Adrenal gland (tissue), 12 donors: ENCODE measurements around the gene EBF3. TPM values are rescaled to one million over a fixed set of nuclear protein-coding genes. Genes with fewer than 3 reads are reported as not detected.

Experiments used
- DNase-seq, 7 donors: peaks; one replicate each; pipeline ENCODE4 v3.0.0-alpha.2; 2019 to 2020
- H3K27ac ChIP-seq, 5 donors: fragments of 200-600 bp; sonication (generic) in 4 of 5; 1 replicate in 3 of 5; 2 replicates in 2 of 5; pipeline versions ENCODE4 v1.5.1 to v1.8.0; 2016 to 2020; ENCODE audit warnings: mild to moderate bottlenecking in 1 of 5
- H3K27me3 ChIP-seq: fragments of 200-600 bp; 2 replicates; pipeline ENCODE4 v1.8.0; 2021
- H3K36me3 ChIP-seq, 2 donors: fragments of 200-600 bp; replicated peaks in 1 of 2; 1 replicate in 1 of 2; 2 replicates in 1 of 2; pipeline versions ENCODE4 v1.5.1 to v1.8.0; 2018 to 2022
- H3K4me1 ChIP-seq, 2 donors: fragments of 200-600 bp; replicated peaks in 1 of 2; 1 replicate in 1 of 2; 2 replicates in 1 of 2; pipeline versions ENCODE4 v1.5.1 to v1.8.0; 2018 to 2021
- H3K4me3 ChIP-seq, 4 donors: fragments of 200-600 bp; sonication (generic) in 3 of 4; one replicate each; pipeline ENCODE4 v1.5.1; 2016 to 2018
- H3K9me3 ChIP-seq, 3 donors: fragments of 200-600 bp; sonication (generic) in 1 of 3; replicated peaks in 1 of 3; 1 replicate in 2 of 3; 2 replicates in 1 of 3; pipeline versions ENCODE4 v1.5.1 to v1.8.0; 2016 to 2021
- POLR2A ChIP-seq, 2 donors: fragments of 450-650 bp; IDR thresholded peaks; one replicate each; pipeline ENCODE4 v1.6.1; 2017; ENCODE audit warnings: antibody characterized with exemption in 2 of 2, mild to moderate bottlenecking in 2 of 2, moderate library complexity in 1 of 2
- WGBS, 4 donors: extraction: QIAGEN DNeasy Blood & Tissue Kit in 2 of 4; methylation state at CpG; one replicate each; pipeline versions ENCODE4 v1.1.5 to v1.1.7; 2013 to 2017; 5-methylcytosine and 5-hydroxymethylcytosine counted together
- intact Hi-C, 2 donors: fragments of 100-400 bp; cut with DNase I; formaldehyde crosslinking; loops; one replicate each; pipeline versions ENCODE4 v1.14.1 to v1.15.0; 2022 to 2023
- polyA plus RNA-seq, 3 donors: library from polyadenylated mRNA; stranded (reverse); fragments of 200-250 nt in 2 of 3; fragments of 350-450 nt in 1 of 3; fragmentation: Illumina TruSeq in 1 of 3; extraction: RNeasy Lipid Tissue Mini Kit (QIAGEN cat#74804) in 1 of 3; gene quantifications; one replicate each; pipeline ENCODE4 v1.2.3, GENCODE V29; 2013 to 2014
- total RNA-seq, 9 donors: library from RNA; depleted of rRNA in 4 of 9; stranded (reverse); fragments of >200 nt in 4 of 9; fragments of 120-200 nt in 1 of 9; fragmentation: NEBNext Ultra II Directional in 1 of 9; extraction: Animal tissue kit (Norgen Biotek cat#: 25700) in 1 of 9; gene quantifications; one replicate each; pipeline versions ENCODE4 v1.1.0 to v1.2.4, GENCODE V29; 2013 to 2023
- TF ChIP-seq, protein P1 (sequence below), 6 experiments: fragments of 450-650 bp in 4 of 6; fragments of 200-600 bp in 2 of 6; sonication (generic) in 1 of 6; IDR thresholded peaks; 1 replicate in 5 of 6; 2 replicates in 1 of 6; pipeline versions ENCODE4 v1.5.1 to v1.8.0; 2016 to 2021; ENCODE audit warnings: antibody characterized with exemption in 6 of 6, mild to moderate bottlenecking in 2 of 6, moderate library complexity in 1 of 6
- donor health status: healthy with polysubstance abuse.
- donor health status: Bipolar disorder and iron deficiency.
- donor health status: DM: yes; HTN: yes; CAD: no.
- donor health status: DM: no; HTN: no; CAD: no.
- donor health status: DM: no; HTN: no; CAD: no.
- donor health status: DM: yes; HTN: yes; CAD: no.

Gene EBF3
- total and polyA plus RNA-seq, 12 donors: 0.12 to 2.2 (median 0.53) TPM; not detected in 1

DNA sequence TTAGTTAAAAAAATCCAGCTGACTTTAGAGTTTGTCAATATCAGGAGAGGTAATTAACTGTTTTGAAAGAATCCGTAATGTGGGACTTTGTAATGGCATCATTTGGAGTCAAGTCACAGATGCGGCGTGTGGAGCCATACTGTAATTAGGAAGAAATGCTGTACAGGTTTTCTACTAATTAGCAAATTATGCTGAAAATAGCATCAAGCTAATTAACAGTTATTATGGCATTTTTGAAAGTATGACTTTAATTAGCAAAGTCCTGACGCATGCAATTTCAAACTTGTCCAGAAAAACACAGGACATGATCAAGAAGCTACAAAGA is 68.3 kb downstream of the EBF3 start:
- Histone ChIP-seq H3K27ac (no peak overlapping the region), H3K4me1 (no peaks in the 10 kb centered on the region), H3K4me3 (no peak overlapping the region), H3K9me3 (no peaks in the 10 kb centered on the region), H3K27me3 (peaks cover 46% of the 10 kb centered on the region), H3K36me3 (no peaks in the 10 kb centered on the region)
- no peak for DNase-seq
- intact Hi-C loops: no loop called here
- no peak for TF ChIP-seq POLR2A (IDR thresholded peaks at IDR 0.05)
- TF ChIP-seq, protein P1, sequence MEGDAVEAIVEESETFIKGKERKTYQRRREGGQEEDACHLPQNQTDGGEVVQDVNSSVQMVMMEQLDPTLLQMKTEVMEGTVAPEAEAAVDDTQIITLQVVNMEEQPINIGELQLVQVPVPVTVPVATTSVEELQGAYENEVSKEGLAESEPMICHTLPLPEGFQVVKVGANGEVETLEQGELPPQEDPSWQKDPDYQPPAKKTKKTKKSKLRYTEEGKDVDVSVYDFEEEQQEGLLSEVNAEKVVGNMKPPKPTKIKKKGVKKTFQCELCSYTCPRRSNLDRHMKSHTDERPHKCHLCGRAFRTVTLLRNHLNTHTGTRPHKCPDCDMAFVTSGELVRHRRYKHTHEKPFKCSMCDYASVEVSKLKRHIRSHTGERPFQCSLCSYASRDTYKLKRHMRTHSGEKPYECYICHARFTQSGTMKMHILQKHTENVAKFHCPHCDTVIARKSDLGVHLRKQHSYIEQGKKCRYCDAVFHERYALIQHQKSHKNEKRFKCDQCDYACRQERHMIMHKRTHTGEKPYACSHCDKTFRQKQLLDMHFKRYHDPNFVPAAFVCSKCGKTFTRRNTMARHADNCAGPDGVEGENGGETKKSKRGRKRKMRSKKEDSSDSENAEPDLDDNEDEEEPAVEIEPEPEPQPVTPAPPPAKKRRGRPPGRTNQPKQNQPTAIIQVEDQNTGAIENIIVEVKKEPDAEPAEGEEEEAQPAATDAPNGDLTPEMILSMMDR (IDR thresholded peaks at IDR 0.05): no peak
- WGBS, 4 donors: 87 to 98% (median 94%) methylated on average over 4 of the region's 4 CpGs

DNA sequence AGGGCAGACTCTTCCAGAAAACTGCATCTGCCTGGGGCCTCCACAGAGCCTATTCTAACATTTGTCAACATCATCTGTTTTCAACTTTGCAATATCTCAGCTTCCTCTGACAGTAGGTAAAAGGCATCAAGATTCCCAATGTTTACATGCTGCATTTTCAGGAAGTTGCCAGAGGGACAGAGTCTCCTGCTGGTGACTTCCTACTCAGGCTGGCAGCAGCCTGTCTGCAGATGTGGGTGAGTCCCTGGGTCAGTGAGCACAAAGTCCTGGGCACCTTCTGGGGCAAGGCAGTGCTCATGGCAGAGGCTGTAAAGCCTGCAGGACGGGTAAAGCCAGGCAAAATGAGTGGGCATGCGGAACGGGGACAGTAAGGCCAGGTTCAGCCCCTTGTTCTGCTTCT is 69.4 kb downstream of the EBF3 start:
- no peak for DNase-seq
- H3K4me1 ChIP-seq: no peaks in the 10 kb centered on the region
- H3K36me3 ChIP-seq: no peaks in the 10 kb centered on the region
- no peaks in the 10 kb centered on the region for H3K9me3 ChIP-seq
- intact Hi-C loops: no loop called here
- WGBS, 4 donors: 63 to 89% (median 74%) methylated on average over 3 of the region's 3 CpGs
- H3K27me3 ChIP-seq: peaks cover 41% of the 10 kb centered on the region
- H3K4me3 ChIP-seq: no peak overlapping the region
- no peak overlapping the region for H3K27ac ChIP-seq
- TF ChIP-seq, protein P1 (IDR thresholded peaks at IDR 0.05): no peak
- TF ChIP-seq POLR2A (IDR thresholded peaks at IDR 0.05): no peak

DNA sequence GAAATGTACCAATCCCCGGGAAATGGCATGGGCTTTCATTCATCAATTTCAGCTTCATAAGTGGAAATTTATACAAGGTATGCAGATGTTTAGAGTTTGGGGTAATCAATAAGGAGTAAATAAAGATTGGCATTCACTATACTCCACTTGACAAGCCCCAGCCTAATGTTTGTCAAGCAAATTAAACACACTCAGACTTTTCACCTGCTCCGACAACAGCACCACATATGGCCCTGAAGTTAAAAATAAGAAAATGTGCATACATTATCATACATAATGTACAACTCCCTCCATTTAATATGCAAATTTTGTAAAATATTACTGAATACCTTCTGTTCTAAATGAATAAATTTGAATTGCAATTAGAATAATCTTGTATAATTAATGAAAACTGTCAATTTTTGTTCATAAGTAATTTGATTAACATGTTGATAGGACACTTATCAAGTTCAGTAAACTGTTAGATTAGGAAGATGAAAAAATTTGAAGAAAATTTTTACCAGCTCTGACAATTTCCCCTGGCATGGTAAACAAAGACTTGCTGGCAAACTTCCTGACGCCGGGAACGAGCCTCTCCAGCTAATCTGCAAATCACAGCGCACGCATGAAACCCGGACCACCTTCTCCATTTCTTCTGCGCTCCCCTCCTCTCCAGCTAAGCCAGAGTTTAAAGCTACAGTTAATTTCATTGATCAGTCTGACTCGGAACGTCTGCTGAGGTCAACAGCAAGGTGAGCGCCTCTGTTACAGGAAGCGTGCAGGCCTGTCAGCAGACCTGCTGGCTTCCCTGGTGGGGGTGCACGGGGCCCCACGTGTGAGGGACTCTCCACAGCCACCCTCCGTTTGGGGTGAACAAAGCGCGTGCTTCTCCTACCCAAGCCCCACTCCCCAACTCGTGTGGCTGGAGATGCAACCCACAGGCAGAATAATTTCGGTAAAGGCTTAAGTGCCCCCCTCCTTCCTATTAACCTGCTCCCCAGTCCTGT is 70.7 kb downstream of the EBF3 start:
- Histone ChIP-seq H3K9me3 (no peaks in the 10 kb centered on the region), H3K4me3 (no peak overlapping the region), H3K4me1 (no peaks in the 10 kb centered on the region), H3K36me3 (no peaks in the 10 kb centered on the region), H3K27ac (no peak overlapping the region), H3K27me3 (peaks cover 28% of the 10 kb centered on the region)
- DNase-seq: no peak
- intact Hi-C loops: no loop called here
- 59 to 77% (median 66%) methylated on average over 16 to 20 of the region's 20 CpGs for WGBS, 4 donors
- TF ChIP-seq, protein P1 (IDR thresholded peaks at IDR 0.05): no peak
- no peak for TF ChIP-seq POLR2A (IDR thresholded peaks at IDR 0.05)

DNA sequence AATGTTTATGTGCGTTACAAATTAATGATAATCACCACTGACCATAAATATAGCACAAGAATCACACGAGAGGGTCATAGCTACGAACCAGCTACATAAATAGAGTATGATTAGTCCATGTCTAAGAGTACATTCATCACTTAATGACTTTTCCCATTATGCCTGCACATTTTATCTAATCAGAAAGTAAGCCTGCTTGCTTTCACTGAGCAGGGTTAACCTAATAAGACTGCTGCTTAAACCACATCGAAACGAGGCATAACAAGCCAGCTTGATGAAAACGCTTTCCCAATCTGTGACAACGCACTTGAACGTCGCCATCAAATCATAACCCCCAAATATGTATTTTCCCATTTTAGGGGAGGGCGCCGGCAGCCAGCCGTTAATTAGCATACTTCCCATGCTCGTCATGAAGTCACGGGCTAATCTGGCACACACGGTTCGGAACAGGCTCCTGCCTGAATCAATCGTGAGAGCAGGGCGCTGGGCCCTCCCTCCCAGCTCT is 71.5 kb downstream of the EBF3 start:
- Histone ChIP-seq H3K9me3 (no peaks in the 10 kb centered on the region), H3K4me3 (no peak overlapping the region), H3K36me3 (no peaks in the 10 kb centered on the region), H3K27ac (no peak overlapping the region), H3K27me3 (peaks cover 22% of the 10 kb centered on the region), H3K4me1 (no peaks in the 10 kb centered on the region)
- TF ChIP-seq POLR2A (IDR thresholded peaks at IDR 0.05): no peak
- TF ChIP-seq, protein P1 (IDR thresholded peaks at IDR 0.05): no peak
- intact Hi-C loops: no loop called here
- DNase-seq: peak in 1 of 7 donors; percentile 65
- 68 to 77% (median 73%) methylated on average over 18 of the region's 18 CpGs for WGBS, 4 donors
